HEK293 (cell line): ENCODE data around the gene CARM1.

ENCODE experiments used
- CTCF ChIP-seq: fragments of 450-650 bp; formaldehyde crosslinking; IDR thresholded peaks from 2 replicates; pipeline ENCODE4 v1.5.1; 2016; ENCODE audit warnings: missing biosample characterization, missing genetic modification characterization
- PBX3 ChIP-seq: sonication (generic); formaldehyde crosslinking; IDR thresholded peaks from 2 replicates; pipeline ENCODE4 v1.8.1; 2022; ENCODE audit warnings: mild to moderate bottlenecking, moderate library complexity, missing genetic modification reagents
- SCRT1 ChIP-seq: fragments of 450-650 bp; formaldehyde crosslinking; IDR thresholded peaks from 2 replicates; pipeline ENCODE4 v1.5.1; 2016; ENCODE audit warnings: missing biosample characterization, missing genetic modification characterization, borderline replicate concordance
- ZBTB26 ChIP-seq: fragments of 450-650 bp; formaldehyde crosslinking; optimal IDR thresholded peaks from 2 replicates; pipeline ENCODE3; 2016; ENCODE audit warnings: missing biosample characterization, mild to moderate bottlenecking, missing genetic modification characterization
- ZFP3 ChIP-seq: fragments of 450-650 bp; formaldehyde crosslinking; IDR thresholded peaks from 2 replicates; pipeline ENCODE4 v1.5.1; 2016; ENCODE audit warnings: low read depth, missing biosample characterization, missing genetic modification characterization
- ZNF146 ChIP-seq: fragments of 450-650 bp; formaldehyde crosslinking; IDR thresholded peaks from 2 replicates; pipeline ENCODE4 v1.5.1; 2016; ENCODE audit warnings: missing biosample characterization, missing genetic modification characterization
- ZNF274 ChIP-seq, 2 experiments: fragments of 200-500 bp in 1 of 2; fragments of 450-650 bp in 1 of 2; sonication (Bioruptor generic) in 1 of 2; formaldehyde crosslinking in 1 of 2; IDR thresholded peaks; 2 replicates each; pipeline versions ENCODE4 v1.5.1 to v1.6.1; 2014 to 2016; ENCODE audit warnings: borderline replicate concordance in 1 of 2, inconsistent platforms in 1 of 2, low read length in 1 of 2, missing biosample characterization in 1 of 2, missing genetic modification characterization in 1 of 2
- ZNF654 ChIP-seq: fragments of 450-650 bp; formaldehyde crosslinking; IDR thresholded peaks from 2 replicates; pipeline ENCODE4 v1.5.1; 2016; ENCODE audit warnings: low read depth, missing biosample characterization, missing genetic modification characterization

GRCh38 chr19:10866495-10866894 is 4.9 kb upstream of the CARM1 start:
- TF ChIP-seq CTCF (tag by site-specific recombination), result no peak
- no peak for TF ChIP-seq ZNF654
- no peak for TF ChIP-seq PBX3 (CRISPR knock-in tag)
- no peak for TF ChIP-seq SCRT1 (tag by site-specific recombination)
- no peak for TF ChIP-seq ZNF274 (IDR thresholded peaks at IDR 0.05; ENCODE audit: low read length)
- no peak for TF ChIP-seq ZNF274 (tag by site-specific recombination; IDR thresholded peaks at IDR 0.05; ENCODE audit: borderline replicate concordance)
- no peak for TF ChIP-seq ZBTB26 (tag by site-specific recombination)
- no peak for TF ChIP-seq ZFP3
- no peak for TF ChIP-seq ZNF146 (tag by site-specific recombination)
